GM23338 (cell line): ENCODE data around the gene ANTXR1. TPM values are rescaled to one million over a fixed set of nuclear protein-coding genes. Genes with fewer than 3 reads are reported as not detected.

Source experiments
- ATAC-seq: fragments of 200-7000 bp; cut with Tn5 transposase; 3 replicates; pipeline ENCODE4 v1.9.1; 2020
- DNase-seq: peaks from one replicate; pipeline ENCODE4 v3.0.0-alpha.2; 2015; ENCODE audit warnings: low spot score
- H2AFZ ChIP-seq: fragments of 200-600 bp; sonication (generic); 2 replicates; pipeline ENCODE4 v1.8.0; 2016; ENCODE audit warnings: antibody characterized with exemption, mild to moderate bottlenecking, moderate library complexity
- H3F3A ChIP-seq: fragments of 200-600 bp; sonication (generic); replicated peaks from 2 replicates; pipeline ENCODE4 v1.8.0; 2017; ENCODE audit warnings: antibody characterized with exemption, mixed run types, low read depth
- H3K27ac ChIP-seq: fragments of 200-600 bp; sonication (generic); 2 replicates; pipeline ENCODE4 v1.6.1; 2016; ENCODE audit warnings: low read depth
- H3K27me3 ChIP-seq: fragments of 200-600 bp; sonication (generic); 2 replicates; pipeline ENCODE4 v1.8.0; 2016; ENCODE audit warnings: mild to moderate bottlenecking, mixed run types, moderate library complexity; ENCODE audit not compliant: insufficient read depth
- H3K36me3 ChIP-seq: fragments of 200-600 bp; sonication (generic); 2 replicates; pipeline ENCODE4 v1.8.0; 2016; ENCODE audit warnings: mild to moderate bottlenecking; ENCODE audit not compliant: insufficient read depth
- H3K4me1 ChIP-seq: fragments of 200-600 bp; sonication (generic); 2 replicates; pipeline ENCODE4 v1.8.0; 2016; ENCODE audit warnings: mild to moderate bottlenecking, moderate library complexity; ENCODE audit not compliant: insufficient read depth
- H3K4me2 ChIP-seq: fragments of 200-600 bp; sonication (generic); 2 replicates; pipeline ENCODE4 v1.7.1; 2017; ENCODE audit warnings: mixed run types
- H3K4me3 ChIP-seq: fragments of 200-600 bp; sonication (generic); 2 replicates; pipeline ENCODE4 v1.6.1; 2016; ENCODE audit warnings: mixed run types
- H3K79me2 ChIP-seq: fragments of 200-600 bp; sonication (generic); replicated peaks from 2 replicates; pipeline ENCODE4 v1.8.0; 2017; ENCODE audit warnings: mild to moderate bottlenecking; ENCODE audit not compliant: insufficient read depth
- H3K9me2 ChIP-seq: fragments of 200-600 bp; sonication (generic); 2 replicates; pipeline ENCODE4 v1.8.0; 2017; ENCODE audit not compliant: insufficient read depth
- H4K20me1 ChIP-seq: fragments of 200-600 bp; sonication (generic); replicated peaks from 2 replicates; pipeline ENCODE4 v1.8.0; 2017; ENCODE audit warnings: mild to moderate bottlenecking; ENCODE audit not compliant: insufficient read depth
- H3K27ac Mint-ChIP-seq: 2 replicates; pipeline ENCODE4 v1.8.0; 2020; ENCODE audit warnings: inconsistent platforms, mild to moderate bottlenecking, moderate library complexity, mixed read lengths
- H3K27me3 Mint-ChIP-seq: 3 replicates; pipeline ENCODE4 v1.8.0; 2022; ENCODE audit warnings: low read depth, mild to moderate bottlenecking, moderate library complexity, mixed read lengths, inconsistent platforms; ENCODE audit not compliant: insufficient read depth, poor library complexity
- H3K36me3 Mint-ChIP-seq: 3 replicates; pipeline ENCODE4 v1.8.0; 2021; ENCODE audit warnings: low read depth, mild to moderate bottlenecking, inconsistent platforms, moderate library complexity, mixed read lengths
- H3K4me1 Mint-ChIP-seq: 3 replicates; pipeline ENCODE4 v1.8.0; 2020; ENCODE audit warnings: mild to moderate bottlenecking, inconsistent platforms, mixed read lengths
- H3K4me3 Mint-ChIP-seq: 3 replicates; pipeline ENCODE4 v1.8.0; 2021; ENCODE audit warnings: moderate library complexity, mild to moderate bottlenecking, inconsistent platforms, mixed read lengths
- H3K9me3 Mint-ChIP-seq: 3 replicates; pipeline ENCODE4 v1.8.0; 2020; ENCODE audit warnings: moderate library complexity, mild to moderate bottlenecking, inconsistent platforms, mixed read lengths
- CREB1 ChIP-seq: fragments of 250-450 bp; sonication (Bioruptor Pico); IDR thresholded peaks from 2 replicates; pipeline ENCODE4 v1.5.0; 2020; ENCODE audit warnings: low read depth, mild to moderate bottlenecking, moderate library complexity
- EZH2 ChIP-seq: fragments of 200-600 bp; sonication (generic); IDR thresholded peaks from one replicate; pipeline ENCODE4 v1.8.0; 2017; ENCODE audit warnings: antibody characterized with exemption, mild to moderate bottlenecking, low read depth; ENCODE audit not compliant: unreplicated experiment
- POLR2AphosphoS5 ChIP-seq: IDR thresholded peaks from 2 replicates; pipeline ENCODE4 v1.6.1; 2016; ENCODE audit warnings: antibody characterized with exemption, low read depth
- STAT1 ChIP-seq: IDR thresholded peaks from one replicate; pipeline ENCODE4 v1.6.1; 2016; ENCODE audit warnings: antibody characterized with exemption; ENCODE audit not compliant: unreplicated experiment
- polyA plus RNA-seq: library from polyadenylated mRNA; unstranded; fragments of >200 nt; fragmentation: Nextera tagmentation; extraction: Ambion mirVana; gene quantifications from 2 replicates; pipeline ENCODE4 v1.2.1, GENCODE V29; 2016
- total RNA-seq: library from RNA; depleted of rRNA; stranded (reverse); fragments of >200 nt; shearing (Covaris generic); gene quantifications from 2 replicates; pipeline ENCODE4 v1.2.3, GENCODE V29; 2014
- TF ChIP-seq, protein P1 (sequence below), 2 experiments: fragments of 200-600 bp in 1 of 2; sonication (generic) in 1 of 2; conservative IDR thresholded peaks; 2 replicates each; pipeline versions ENCODE4 v1.5.1 to v1.6.1; 2016 to 2017; ENCODE audit warnings: antibody characterized with exemption in 2 of 2, low read depth in 2 of 2, mild to moderate bottlenecking in 2 of 2, moderate library complexity in 1 of 2
- TF ChIP-seq, protein P2 (sequence below): IDR thresholded peaks from one replicate; pipeline ENCODE4 v1.6.1; 2018; ENCODE audit warnings: antibody characterized with exemption; ENCODE audit not compliant: unreplicated experiment

ANTXR1 gene
- total and polyA plus RNA-seq, 2 experiments from 2014 or later, result 16.1 to 23.1 TPM

DNA sequence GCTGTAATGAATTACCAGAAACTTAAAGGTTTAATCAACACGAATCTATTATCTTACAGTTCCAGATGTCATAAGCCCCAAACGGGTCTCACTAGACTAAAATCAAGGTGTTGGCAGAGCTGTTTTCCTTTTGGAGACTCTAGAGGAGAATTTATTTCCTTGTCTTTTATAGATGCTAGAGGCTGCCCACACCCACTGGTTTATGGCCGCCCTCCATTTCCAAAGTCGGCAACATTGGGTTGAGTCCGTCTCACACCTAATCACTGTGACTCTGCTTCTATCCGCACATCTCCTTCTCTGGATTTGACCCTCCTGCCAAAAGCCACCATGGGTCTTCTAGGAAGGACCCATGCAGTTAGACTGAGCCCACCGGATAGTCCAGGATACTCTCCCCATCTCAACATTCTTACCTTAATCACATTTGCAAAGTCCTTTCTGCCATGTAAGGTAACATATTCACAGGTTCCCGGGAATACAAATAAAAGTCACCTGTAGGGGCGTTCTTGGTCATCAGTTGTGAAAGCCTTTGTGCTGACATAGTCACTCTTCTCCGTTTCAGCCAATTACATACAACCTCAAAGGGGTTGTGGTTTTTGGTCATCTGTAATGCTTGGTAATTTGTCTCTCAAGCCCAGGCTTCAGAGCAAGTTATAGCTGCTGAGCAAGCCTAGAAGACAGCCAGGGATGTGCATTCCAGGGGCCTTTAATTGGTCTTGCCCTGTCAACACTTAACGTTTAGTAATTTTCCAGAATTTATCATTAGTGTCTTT is 179.4 kb downstream of the ANTXR1 start:
- H3K4me3 ChIP-seq, result no peak overlapping the region
- DNase-seq (peak; percentile 65), ATAC-seq (peak; percentile 56)
- no peak overlapping the region for H3K4me3 Mint-ChIP-seq
- no peak overlapping the region for H2AFZ ChIP-seq
- H3K36me3 Mint-ChIP-seq, result peaks cover 5% of the 10 kb centered on the region; the same call in 2 of the 3 replicates
- no peak overlapping the region for H3K27ac ChIP-seq
- H3K4me2 ChIP-seq, result no peak overlapping the region
- no peaks in the 10 kb centered on the region for H4K20me1 ChIP-seq
- no peaks in the 10 kb centered on the region for H3F3A ChIP-seq
- peaks cover 30% of the 10 kb centered on the region for H3K4me1 Mint-ChIP-seq
- peak overlapping the region; percentile 76; the same call in 1 of the 2 replicates for H3K27ac Mint-ChIP-seq
- no peaks in the 10 kb centered on the region for H3K36me3 ChIP-seq
- TF ChIP-seq, protein P1, sequence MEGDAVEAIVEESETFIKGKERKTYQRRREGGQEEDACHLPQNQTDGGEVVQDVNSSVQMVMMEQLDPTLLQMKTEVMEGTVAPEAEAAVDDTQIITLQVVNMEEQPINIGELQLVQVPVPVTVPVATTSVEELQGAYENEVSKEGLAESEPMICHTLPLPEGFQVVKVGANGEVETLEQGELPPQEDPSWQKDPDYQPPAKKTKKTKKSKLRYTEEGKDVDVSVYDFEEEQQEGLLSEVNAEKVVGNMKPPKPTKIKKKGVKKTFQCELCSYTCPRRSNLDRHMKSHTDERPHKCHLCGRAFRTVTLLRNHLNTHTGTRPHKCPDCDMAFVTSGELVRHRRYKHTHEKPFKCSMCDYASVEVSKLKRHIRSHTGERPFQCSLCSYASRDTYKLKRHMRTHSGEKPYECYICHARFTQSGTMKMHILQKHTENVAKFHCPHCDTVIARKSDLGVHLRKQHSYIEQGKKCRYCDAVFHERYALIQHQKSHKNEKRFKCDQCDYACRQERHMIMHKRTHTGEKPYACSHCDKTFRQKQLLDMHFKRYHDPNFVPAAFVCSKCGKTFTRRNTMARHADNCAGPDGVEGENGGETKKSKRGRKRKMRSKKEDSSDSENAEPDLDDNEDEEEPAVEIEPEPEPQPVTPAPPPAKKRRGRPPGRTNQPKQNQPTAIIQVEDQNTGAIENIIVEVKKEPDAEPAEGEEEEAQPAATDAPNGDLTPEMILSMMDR (conservative IDR thresholded peaks at IDR 0.05; ENCODE audit: low read depth in 2 of 2), result peak; percentile 19 to 31; a peak in 3 of 4 replicates
- TF ChIP-seq, protein P2, sequence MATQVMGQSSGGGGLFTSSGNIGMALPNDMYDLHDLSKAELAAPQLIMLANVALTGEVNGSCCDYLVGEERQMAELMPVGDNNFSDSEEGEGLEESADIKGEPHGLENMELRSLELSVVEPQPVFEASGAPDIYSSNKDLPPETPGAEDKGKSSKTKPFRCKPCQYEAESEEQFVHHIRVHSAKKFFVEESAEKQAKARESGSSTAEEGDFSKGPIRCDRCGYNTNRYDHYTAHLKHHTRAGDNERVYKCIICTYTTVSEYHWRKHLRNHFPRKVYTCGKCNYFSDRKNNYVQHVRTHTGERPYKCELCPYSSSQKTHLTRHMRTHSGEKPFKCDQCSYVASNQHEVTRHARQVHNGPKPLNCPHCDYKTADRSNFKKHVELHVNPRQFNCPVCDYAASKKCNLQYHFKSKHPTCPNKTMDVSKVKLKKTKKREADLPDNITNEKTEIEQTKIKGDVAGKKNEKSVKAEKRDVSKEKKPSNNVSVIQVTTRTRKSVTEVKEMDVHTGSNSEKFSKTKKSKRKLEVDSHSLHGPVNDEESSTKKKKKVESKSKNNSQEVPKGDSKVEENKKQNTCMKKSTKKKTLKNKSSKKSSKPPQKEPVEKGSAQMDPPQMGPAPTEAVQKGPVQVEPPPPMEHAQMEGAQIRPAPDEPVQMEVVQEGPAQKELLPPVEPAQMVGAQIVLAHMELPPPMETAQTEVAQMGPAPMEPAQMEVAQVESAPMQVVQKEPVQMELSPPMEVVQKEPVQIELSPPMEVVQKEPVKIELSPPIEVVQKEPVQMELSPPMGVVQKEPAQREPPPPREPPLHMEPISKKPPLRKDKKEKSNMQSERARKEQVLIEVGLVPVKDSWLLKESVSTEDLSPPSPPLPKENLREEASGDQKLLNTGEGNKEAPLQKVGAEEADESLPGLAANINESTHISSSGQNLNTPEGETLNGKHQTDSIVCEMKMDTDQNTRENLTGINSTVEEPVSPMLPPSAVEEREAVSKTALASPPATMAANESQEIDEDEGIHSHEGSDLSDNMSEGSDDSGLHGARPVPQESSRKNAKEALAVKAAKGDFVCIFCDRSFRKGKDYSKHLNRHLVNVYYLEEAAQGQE, result no peak
- no peaks in the 10 kb centered on the region for H3K27me3 ChIP-seq
- H3K9me2 ChIP-seq, result no peaks in the 10 kb centered on the region
- peaks cover 9% of the 10 kb centered on the region for H3K4me1 ChIP-seq
- H3K9me3 Mint-ChIP-seq, result no peaks in the 10 kb centered on the region
- H3K79me2 ChIP-seq, result no peaks in the 10 kb centered on the region
- no peaks in the 10 kb centered on the region for H3K27me3 Mint-ChIP-seq

DNA sequence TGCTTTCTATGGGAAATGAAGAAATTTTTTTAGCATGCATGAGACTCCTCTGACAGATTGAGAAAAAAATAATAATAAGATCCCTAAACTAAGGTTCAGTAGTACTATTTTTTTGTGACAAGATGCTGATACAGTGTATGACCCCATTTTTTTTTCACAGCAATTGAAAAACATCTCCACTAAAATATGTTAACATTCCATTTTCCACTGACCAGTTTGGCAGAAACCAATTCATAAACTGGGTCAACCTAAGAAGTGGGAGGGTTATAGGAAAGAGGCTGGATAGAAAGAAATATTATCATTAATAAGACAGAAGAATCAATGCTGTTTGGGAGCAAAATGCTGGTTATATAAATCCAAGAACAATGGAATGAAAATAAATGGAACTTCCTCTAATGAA is 182.7 kb downstream of the ANTXR1 start:
- no peak overlapping the region for H3K4me3 ChIP-seq
- no peak overlapping the region for H3K27ac ChIP-seq
- H3K27ac Mint-ChIP-seq, result no peak overlapping the region
- H3K27me3 ChIP-seq, result no peaks in the 10 kb centered on the region
- H2AFZ ChIP-seq, result no peak overlapping the region
- no peaks in the 10 kb centered on the region for H3K36me3 ChIP-seq
- H3F3A ChIP-seq, result no peaks in the 10 kb centered on the region
- H3K4me1 ChIP-seq, result peaks cover 5% of the 10 kb centered on the region
- no peaks in the 10 kb centered on the region for H3K79me2 ChIP-seq
- no peaks in the 10 kb centered on the region for H4K20me1 ChIP-seq
- H3K4me1 Mint-ChIP-seq, result peaks cover 14% of the 10 kb centered on the region
- peaks cover 5% of the 10 kb centered on the region; the same call in 2 of the 3 replicates for H3K36me3 Mint-ChIP-seq
- H3K4me3 Mint-ChIP-seq, result no peak overlapping the region
- DNase-seq, result no peak
- H3K9me3 Mint-ChIP-seq, result no peaks in the 10 kb centered on the region
- H3K4me2 ChIP-seq, result no peak overlapping the region
- ATAC-seq, result no peak
- H3K9me2 ChIP-seq, result no peaks in the 10 kb centered on the region
- H3K27me3 Mint-ChIP-seq, result no peaks in the 10 kb centered on the region
- TF ChIP-seq, protein P2, result no peak
- TF ChIP-seq CREB1 (CRISPR knock-in tag), result no peak
- no peak for TF ChIP-seq STAT1
- TF ChIP-seq EZH2, result no peak
- TF ChIP-seq POLR2AphosphoS5, result no peak
